NCI-H1417 (cell line): ENCODE results near the gene AK5.
A peak's percentile ranks its signal among the peaks of the same experiment; 100 is the strongest.

Experiments used
- DNase-seq, 3 experiments: peaks; one replicate each; lab custom pipeline; 2025; lab: John Stamatoyannopoulos, UW

Gene AK5

DNA sequence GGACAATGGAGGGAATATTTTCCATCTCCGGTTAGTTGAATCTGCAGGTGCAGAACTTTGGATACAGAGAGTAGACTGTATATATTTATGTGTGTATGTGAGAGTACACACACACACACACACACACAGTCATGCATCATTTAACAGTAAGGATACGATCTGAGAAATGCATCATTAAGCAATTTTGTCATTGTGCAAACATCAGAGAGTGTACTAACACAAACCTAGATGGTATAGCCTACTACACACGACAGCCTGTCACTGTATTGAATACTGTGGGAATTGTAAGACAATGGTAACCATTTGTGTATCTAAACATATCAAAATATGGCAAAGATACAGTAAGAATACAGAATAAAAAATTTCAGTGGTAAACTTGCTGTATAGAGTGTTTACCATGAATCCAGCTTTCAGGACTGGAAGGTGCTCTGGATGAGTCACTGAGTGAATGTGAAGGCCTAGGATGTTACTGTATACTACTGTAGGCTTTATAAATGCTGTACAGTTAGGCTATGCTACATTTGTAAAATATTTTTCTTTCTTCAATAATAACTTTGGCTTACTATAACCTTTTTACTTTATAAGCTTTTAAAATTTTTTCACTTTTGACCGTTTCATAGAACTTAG, 262.1 kb downstream of the AK5 start:
- peak in 2 of 3 experiments; percentile 9 to 58 for DNase-seq

DNA sequence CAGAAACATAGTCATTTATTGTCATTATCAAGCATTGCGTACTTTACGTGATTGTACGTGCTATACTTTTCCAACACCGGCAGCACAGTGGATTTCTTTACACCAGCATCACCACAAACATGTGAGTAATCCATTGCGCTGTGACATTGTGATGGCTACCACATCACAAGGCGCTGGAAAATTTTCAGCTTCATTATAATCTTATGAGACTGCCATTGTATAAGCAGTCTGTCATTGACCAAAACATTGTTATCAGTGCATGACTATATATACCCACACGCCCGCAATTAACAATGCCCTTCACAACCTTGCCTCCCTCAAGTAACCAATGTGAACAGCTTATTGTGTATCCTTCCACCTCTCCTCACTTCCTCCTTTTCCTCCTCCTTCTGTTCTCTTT, 263.0 kb downstream of the AK5 start:
- DNase-seq = no peak

DNA sequence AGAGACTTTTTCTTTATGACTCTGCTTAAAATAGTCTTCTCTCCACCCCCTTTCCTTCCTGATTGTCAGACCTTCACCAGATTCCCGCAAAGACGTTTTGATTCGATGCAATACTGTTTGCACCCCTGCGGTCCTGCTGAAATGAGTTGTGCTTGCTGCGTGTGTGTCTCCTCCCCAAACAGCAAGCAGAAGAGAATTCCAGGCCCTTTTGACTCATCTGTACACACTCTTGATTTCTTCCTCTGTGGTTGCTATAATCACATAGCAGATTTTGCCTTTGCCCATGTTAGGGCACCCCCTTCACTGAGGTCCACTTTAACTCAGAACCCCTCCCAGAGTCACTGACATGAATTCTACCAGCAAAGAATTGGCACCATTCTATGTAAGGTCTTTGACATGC, 264.2 kb downstream of the AK5 start:
- no peak for DNase-seq

DNA sequence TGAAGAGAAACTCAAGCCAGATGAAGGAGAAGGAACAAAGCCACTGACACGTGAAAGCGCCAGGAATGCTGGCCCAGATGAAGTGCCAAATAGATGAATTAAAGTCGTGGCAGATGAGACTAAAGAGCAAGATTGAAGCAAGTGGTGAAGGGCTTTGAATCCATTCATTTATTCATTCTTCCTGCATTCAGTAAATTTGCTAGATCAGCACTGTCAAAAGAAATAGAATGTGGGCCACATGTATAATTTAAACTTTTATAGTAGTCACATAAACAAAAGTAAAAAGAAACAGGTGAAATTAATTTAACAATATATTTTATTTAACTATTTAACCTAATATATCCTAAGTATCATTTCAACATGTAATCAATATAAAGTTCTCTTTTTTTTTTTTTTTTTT, 265.1 kb downstream of the AK5 start:
- DNase-seq = no peak

DNA sequence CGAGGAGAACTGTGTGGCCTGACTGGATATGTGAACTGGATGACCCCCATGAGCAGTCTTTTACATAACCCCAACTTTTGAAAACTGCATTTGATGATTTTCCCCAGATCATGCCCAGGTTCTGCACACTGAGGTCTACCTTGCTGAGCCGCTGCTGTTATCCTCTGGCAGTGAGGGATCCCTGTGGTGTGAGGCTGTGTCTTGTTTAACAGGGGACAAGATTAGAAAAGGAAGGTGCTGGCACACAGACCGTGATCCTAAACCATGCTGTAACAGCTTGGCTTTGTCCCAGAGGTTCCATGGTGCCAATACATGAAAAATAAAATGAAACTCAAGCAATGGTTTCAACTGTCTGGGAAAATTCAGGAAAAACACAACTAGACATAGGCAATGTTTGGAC, 266.5 kb downstream of the AK5 start:
- no peak for DNase-seq

DNA sequence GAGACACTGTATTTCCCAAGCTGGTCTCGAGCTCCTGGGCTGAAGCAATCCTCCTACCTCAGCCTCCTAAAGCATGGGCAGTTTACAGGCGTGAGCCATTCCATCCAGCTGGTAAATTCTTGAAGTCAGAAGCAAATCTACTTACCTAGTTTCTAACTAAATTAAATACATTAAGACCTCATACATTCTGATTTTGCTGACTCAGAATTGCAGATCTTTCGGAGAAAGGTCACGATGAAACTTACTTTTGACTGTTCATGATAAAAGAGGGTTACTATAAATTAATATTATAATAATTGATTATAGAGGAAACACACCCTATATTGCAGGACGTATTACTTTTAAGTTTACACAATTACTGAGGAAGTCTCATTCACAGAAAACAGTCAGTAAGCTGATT, 268.3 kb downstream of the AK5 start:
- DNase-seq = no peak

DNA sequence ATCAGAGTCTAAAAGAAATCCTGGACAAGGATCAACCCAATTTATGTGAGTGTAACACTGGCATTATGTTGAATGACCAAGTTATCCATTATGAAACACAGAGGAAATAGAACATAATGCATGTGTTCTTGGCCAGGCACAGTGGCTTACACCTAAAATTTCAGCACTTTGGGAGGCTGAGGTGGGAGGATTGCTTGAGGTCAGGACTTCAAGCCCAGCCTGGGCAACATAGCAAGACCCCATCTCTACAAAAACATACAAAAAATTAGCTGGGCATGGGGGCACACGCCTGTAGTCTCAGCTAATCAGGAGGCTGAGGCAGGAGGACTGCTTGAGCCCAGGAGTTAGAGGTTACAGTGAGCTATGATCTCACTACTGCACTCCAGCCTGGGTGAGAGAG, 270.8 kb downstream of the AK5 start:
- DNase-seq = no peak

DNA sequence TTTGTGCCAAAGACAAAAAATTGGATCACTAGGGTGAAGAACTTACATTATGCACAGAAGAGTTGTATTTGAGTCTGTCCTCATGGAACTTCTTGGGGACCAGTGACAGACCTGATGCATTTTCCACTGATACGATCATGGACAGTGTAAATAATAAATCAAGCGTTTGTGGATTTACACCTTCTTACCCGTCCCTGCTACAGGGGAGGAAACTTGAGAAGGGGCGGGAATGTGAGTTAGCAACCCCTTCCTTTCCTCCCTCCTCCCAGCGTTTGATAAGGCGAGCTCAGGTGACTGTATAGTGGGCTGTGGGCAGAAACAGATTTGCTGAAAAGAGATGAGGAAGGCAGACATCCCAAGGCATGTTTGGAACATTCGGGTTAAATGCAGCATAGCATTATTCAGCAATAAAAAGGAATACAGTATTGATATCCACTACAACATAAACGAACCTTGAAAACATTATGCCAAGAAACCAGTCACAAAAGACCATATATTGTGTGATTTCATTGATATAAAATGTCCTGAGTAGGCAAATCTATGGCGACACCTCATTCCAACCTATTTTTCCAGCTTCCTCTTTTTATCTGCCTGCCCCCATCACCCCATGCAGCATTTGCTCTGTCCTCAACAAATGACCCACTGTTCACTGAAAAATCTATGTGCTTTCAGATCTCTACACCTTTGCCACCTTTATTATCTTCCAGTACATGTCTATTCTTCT, 271.9 kb downstream of the AK5 start:
- DNase-seq = no peak

DNA sequence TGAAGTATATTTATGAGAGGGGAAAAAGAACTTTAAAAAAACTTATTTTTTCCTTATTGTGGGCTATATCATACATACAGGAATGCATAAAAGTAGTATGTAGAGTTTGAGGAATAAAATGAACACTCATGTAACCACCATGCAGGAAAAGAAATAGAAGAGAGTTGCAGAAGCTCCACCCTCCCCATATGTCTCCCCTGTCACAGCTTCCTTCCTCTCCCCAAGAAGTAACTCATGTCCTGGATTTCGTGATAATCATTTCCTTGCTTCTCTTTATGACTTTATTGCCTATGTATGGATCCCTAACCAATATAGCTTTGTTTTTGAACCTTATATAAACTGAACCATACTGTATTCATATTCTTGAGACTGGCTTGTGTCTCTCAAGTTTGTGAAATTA, 274.2 kb downstream of the AK5 start:
- no peak for DNase-seq

DNA sequence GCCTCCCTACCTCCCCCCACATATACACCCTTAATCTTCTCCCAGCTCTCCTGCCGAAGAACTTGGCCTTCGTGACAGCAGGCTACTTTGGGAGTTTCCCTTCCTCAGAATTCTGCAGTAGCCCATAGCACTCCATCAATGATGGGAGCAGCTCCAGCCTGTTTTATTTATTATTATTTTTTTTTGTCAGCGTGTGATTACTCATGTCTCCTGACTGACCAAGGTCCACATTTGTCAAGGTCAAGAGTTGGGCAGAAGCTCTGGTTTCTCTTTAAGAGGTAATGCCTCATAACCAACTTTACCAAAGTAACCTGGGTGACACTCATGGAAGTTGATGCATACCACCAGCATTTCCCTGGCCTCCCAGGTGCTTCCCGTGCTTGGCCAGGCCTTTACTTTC, 275.2 kb downstream of the AK5 start:
- no peak for DNase-seq

DNA sequence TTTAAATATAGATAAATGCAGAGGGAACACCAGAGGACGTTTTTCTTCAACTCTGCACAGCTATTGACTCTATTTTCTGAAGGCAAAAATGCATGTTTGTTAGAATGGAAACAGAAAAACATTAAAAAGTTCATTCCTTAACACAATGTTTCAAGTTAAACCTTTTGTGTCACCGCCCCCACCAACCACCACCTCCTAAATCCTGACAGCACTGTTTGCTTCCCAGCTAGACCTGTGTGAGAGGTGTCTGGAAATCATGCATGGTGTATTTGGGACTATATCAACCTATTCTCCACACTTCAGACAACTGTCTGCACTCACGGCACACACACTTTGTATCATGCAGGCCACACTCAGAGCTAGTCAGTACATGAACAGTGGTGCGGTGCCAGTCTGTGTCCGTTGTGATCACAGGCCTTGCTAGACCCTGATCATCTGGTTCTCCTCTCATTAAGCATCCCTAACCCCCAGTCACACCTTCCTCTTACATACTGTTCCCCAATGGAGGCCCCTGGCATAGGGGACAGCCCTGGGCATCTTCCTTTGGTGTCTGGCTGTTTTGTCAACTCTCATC, 276.9 kb downstream of the AK5 start:
- no peak for DNase-seq

DNA sequence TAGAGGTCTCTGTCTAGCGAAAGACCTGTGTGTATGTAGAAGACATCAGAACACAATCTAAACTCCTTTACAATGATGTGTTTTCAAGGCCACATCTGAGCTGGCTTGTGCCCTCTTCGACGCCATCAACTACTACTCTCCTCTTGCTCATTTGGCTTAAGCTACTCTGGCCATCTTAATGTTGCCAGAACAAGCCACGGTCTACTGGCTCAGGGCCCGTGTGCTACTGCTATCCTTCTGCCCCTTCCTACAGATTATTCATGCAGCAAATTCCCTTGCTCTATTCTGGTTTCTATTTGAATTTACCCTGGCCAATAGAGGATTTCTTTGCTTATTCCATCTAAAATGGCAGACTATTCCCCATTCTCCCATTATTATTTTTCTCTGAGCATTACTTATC, 278.9 kb downstream of the AK5 start:
- DNase-seq = no peak

DNA sequence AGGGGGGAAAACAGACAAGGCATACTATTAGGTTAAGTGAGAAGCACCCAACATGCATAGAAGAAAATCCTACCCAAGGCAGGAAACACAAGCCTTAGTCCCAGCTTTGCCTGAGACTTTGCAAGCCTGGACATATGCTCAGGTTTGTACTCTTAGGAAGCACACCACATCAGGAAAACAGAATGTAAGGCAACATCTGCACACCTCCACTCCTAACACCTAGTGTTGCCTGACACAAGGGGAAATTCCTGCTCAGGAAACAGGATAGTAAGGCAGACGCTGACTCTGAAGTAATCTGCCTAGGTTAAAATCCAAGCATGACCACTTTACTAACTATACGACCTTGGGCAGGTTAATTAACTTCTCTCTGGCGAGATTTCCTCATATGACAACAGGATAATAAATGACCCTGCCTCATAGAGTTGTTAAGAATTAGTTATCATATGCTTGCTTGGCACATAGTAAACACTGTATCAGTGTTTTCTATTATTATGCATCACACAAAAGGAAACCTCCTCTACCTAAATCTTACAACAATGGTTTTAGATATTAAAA, 280.9 kb downstream of the AK5 start:
- DNase-seq = no peak

DNA sequence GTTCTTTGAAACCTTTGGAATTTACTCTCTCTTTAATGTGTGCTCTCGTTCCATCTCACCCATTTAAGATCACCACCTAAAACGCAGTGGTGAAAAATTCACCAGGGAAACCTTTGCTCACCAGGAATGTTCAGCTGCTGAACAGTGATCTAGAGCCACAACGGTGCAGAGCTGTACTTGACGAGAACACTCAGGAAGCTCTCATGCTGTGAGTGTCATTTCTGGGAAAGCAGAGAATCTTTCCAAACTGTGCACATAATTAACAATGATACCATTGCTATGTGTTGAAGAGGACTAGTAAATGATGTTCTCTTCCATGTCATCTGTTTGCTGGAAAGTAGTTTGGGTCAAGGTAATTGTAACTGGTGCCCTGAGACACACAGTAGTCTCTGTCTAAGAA, 283.5 kb downstream of the AK5 start:
- peak in 1 of 3 experiments; percentile 6 for DNase-seq

DNA sequence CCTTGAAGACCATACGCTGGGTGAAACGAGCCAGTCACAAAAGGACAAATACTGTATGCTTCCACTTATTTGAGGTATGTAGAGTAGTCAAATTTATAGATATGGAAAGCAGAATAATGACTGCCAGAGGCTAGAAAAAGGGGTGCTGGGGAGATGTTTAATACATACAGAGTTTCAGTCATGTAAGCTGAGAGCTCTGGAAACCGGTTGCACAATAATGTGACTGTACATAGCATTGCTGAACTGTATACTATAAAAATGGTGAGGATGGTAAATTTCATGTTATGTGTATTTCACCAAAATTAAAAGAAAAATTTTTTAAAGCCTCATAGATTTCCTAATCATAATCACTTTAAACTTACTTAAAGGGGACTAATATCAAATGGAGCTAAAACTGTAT, 289.8 kb downstream of the AK5 start:
- DNase-seq = no peak

DNA sequence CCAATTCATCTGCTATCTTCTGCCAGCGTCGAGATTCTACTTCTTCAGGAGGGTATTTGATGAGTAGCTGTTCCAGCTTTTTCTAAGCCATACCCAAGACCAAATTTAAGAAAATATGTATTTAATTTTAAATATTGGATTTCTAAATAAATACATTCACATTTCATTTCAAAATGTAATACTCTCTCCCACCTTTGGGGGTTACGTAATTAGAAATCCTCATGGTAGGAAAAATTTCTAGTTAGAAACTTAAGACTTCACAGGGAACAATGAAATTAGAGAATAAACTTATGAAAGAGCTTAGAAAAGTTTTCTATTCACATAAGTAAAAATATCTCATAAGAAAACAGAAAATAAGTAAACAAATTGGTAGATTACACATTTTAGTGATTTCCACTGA, 297.7 kb downstream of the AK5 start:
- DNase-seq = no peak

DNA sequence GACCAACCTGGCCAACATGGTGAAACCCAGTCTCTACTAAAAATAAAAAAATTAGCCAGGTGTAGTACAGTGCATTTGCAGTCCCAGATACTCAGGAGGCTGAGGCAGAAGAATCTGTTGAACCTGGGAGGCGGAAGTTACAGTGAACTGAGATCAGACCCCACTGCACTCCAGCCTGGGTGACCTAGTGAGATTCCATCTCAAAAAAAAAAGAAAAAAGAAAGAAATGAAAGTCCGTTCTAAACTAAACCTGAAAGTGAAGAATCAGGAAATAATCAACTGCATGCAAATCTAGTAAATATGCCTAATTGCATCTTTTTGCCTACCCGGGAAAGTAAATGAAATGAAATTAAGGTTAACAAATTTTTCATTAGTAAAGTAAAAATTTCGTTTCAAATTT, 301.1 kb downstream of the AK5 start:
- DNase-seq = no peak

DNA sequence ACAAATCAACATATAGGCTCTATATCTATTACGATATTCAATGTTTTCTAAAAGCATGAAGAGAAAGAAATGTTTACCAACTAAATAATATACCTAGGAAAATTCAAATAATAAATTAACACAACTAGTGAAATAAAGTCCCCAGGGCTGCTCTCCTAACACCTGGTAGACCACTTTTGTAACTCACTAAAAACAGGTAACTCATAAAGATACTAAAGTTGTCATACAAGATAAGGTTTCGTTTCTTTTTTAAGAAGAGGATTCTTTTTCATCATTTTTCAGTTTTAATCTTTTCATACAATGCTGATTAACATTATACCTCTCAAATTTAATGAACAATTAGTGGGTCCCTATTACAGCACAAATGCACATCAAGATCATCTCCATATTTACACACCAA, 301.7 kb downstream of the AK5 start:
- DNase-seq = no peak

DNA sequence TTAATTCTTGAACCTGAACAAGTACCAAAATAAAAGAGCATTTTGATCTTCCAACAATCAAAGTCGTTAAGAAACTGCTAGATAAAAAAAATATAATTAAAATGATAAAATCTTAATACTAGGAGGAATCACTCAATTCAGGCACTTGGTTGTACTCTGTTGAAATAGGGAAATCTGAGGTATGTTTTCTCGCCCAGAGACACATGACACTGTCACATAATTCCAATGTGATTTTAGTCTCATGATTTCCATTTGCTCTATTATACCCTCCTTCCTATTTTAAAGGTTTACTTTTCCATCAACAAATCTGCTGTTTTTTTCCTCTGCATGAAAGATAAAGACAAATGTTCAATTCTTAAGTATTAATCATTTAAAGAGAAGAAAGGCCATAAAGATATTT, 303.1 kb downstream of the AK5 start:
- DNase-seq = no peak

DNA sequence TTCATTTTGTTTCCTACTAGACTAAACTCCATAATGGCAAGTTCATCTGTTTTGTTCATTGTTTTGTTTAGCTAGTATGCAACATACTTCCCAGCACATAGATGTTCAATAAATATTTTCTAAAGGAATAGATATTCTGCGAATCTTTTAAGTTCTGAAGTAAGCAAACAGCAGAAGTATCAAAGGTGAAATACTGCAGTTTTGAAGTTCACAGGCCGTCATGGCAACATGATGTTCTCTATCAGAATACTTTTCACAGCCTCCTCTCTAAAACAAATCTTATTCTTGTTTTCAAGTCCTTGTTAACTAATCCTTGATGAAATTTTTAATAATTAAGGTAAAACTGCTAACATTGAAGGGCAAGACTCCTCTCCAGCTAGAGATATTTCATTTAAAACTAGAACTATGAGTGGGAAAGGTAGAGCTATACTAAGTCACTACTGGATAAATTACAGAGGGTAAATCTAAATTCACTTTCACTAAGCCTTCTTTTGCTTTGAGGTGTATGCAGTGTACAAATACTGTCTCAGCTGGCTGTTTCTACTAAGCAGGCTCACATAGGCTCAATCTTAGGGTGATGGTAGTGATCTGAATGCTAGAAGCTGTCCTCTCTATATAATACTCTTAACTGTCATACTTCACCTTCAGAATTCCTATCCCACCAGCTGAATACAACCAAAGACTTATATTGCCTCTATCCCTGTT, 303.9 kb downstream of the AK5 start:
- DNase-seq = no peak

DNA sequence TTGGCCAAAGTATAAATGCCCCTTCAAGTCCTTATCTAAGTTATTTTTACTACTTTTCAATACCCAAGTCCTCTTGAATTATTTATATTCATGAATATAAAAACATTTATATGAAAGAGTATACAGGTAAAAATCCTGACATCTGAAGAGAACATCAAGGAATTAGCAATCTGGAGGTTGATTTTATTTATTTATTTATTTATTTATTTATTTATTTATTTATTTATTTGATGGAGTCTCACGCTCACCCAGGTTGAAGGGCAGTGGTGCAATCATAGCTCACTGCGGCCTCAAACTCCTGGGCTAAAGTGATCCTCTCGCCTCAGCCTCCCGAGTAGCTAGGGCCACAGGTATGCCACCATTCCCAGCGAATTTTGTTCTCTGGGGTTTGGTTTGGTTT, 307.4 kb downstream of the AK5 start:
- no peak for DNase-seq

DNA sequence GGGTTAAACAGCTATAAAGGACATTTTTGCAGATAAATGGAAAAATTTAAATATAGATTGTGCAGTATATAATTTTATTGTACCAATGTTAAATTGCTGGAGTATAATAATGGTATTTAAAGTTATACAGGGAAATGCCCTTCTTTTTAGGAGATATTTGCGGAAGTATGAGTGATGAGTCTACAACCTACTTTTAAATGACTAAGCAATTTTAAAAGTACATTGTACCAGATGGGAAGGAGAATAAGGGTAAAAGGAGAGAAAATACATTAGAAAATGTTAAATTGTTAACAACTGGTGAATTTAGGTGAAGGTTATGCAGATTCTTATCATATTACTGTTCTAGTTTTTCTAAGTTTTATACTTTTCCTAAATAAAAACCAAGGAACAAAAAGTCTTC, 308.8 kb downstream of the AK5 start:
- no peak for DNase-seq

DNA sequence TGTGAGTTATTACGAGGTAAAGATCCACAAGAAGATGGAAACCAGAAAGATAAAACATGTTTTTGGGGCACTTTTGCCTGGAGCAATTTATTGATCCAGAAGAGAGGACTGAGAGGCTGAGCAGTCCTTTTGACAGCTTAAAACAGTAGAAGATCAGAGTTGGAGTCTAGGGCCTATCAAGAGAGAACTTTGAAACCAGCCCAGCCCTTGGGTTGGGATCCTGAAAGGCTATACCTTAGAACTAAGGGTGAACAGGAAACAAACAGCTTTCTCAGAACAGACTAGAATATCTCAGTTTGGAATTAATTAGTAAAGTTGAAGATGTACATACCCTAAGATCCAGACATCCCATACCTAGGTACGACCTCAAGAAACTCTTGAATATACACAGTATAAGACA, 311.1 kb downstream of the AK5 start:
- DNase-seq = no peak
